AG04450 (cell line): ENCODE measurements around the gene S100A6. TPM values are rescaled to one million over a fixed set of nuclear protein-coding genes. Genes with fewer than 3 reads are reported as not detected.

Experiments used
- CTCF ChIA-PET: fragments of 300-600, 350-600 bp; formaldehyde crosslinking; extraction: SDS; loops from one replicate; lab custom pipeline; 2022; ENCODE audit warnings: antibody characterized with exemption, inconsistent platforms; lab: Charles Lee
- POLR2A ChIA-PET: fragments of 350-600 bp; formaldehyde crosslinking; extraction: SDS; loops from one replicate; lab custom pipeline; 2021; ENCODE audit warnings: antibody characterized with exemption, inconsistent platforms; lab: Yijun Ruan, JAX
- DNase-seq: peaks from one replicate; pipeline ENCODE4 v3.0.0-alpha.2; 2011; ENCODE audit warnings: low read depth, low spot score
- H3K27ac ChIP-seq: one replicate; pipeline ENCODE4 v1.5.1; 2012; ENCODE audit warnings: low read depth, low read length, control low read depth
- H3K27me3 ChIP-seq: one replicate; pipeline ENCODE4 v1.6.0; 2012; ENCODE audit warnings: low read length; ENCODE audit not compliant: control insufficient read depth, insufficient read depth
- H3K4me3 ChIP-seq: 2 replicates; pipeline ENCODE4 v1.5.1; 2011; ENCODE audit warnings: mild to moderate bottlenecking, low read depth, low read length, control low read depth
- H3K9me3 ChIP-seq: 2 replicates; pipeline ENCODE4 v1.5.1; 2012; ENCODE audit warnings: low read length; ENCODE audit not compliant: control insufficient read depth, insufficient read depth
- polyA plus RNA-seq: library from polyadenylated mRNA; depleted of rRNA; stranded (reverse); fragments of >200 nt; gene quantifications from 2 replicates; pipeline ENCODE4 v1.2.3, GENCODE V29; 2011
- TF ChIP-seq, protein P1 (sequence below): IDR thresholded peaks from 2 replicates; pipeline ENCODE4 v1.5.1; 2011; ENCODE audit warnings: low read depth, low read length, control low read depth, inconsistent platforms

The S100A6 gene
- polyA plus RNA-seq, 1 experiment: 1,379 TPM

- no peaks in the 10 kb centered on the region for H3K27me3 ChIP-seq
- peak; percentile 71 for DNase-seq
- H3K9me3 ChIP-seq: no peaks in the 10 kb centered on the region; the same call in 1 of the 2 replicates
- H3K4me3 ChIP-seq: peak within 1 kb of the TSS; percentile 31; the same call in 1 of the 2 replicates
- peak within 1 kb of the TSS; percentile 80 for H3K27ac ChIP-seq
- TF ChIP-seq, protein P1, sequence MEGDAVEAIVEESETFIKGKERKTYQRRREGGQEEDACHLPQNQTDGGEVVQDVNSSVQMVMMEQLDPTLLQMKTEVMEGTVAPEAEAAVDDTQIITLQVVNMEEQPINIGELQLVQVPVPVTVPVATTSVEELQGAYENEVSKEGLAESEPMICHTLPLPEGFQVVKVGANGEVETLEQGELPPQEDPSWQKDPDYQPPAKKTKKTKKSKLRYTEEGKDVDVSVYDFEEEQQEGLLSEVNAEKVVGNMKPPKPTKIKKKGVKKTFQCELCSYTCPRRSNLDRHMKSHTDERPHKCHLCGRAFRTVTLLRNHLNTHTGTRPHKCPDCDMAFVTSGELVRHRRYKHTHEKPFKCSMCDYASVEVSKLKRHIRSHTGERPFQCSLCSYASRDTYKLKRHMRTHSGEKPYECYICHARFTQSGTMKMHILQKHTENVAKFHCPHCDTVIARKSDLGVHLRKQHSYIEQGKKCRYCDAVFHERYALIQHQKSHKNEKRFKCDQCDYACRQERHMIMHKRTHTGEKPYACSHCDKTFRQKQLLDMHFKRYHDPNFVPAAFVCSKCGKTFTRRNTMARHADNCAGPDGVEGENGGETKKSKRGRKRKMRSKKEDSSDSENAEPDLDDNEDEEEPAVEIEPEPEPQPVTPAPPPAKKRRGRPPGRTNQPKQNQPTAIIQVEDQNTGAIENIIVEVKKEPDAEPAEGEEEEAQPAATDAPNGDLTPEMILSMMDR: no peak
- CTCF ChIA-PET: interaction anchor here (1.0 to 3.6 kb wide), 6 partner anchors 13 to 193 kb away, joined by 3 to 34 read pairs (median 12); no protein-coding TSS in a partner anchor
- POLR2A ChIA-PET: interaction anchor here (0.6 to 3.1 kb wide), 8 partner anchors 10 to 445 kb away, joined by 3 to 35 read pairs (median 7); partner anchors contain the start of genes RPS27, S100A13, S100A2 and S100A6
These were observed 9.6 kb upstream of the S100A6 start, which contains the start of gene S100A4 for GRCh38 chr1:153545067-153546055. Gene S100A4, minus strand, starts transcription at chr1:153545806. Its CDS starts 1,012 bp downstream, at chr1:153544794.

GRCh38 chr1:153544453-153545066 lies 8.8 kb upstream of the S100A6 start:
- H3K27me3 ChIP-seq: no peaks in the 10 kb centered on the region
- no peaks in the 10 kb centered on the region; the same call in 1 of the 2 replicates for H3K9me3 ChIP-seq
- DNase-seq: no peak
- TF ChIP-seq, protein P1: no peak
- ChIA-PET POLR2A (interaction anchor here (0.6 to 3.1 kb wide), 7 partner anchors 10 to 446 kb away, joined by 3 to 35 read pairs (median 6); partner anchors contain the start of genes RPS27, S100A13, S100A2 and S100A6), CTCF (interaction anchor here (1.0 to 3.6 kb wide), 7 partner anchors 12 to 192 kb away, joined by 3 to 34 read pairs (median 10); no protein-coding TSS in a partner anchor)
- H3K4me3 ChIP-seq: peak overlapping the region; percentile 31; the same call in 1 of the 2 replicates
- peak overlapping the region; percentile 80 for H3K27ac ChIP-seq

GRCh38 chr1:153543736-153544135 lies 7.9 kb upstream of the S100A6 start:
- H3K4me3 ChIP-seq: no peak overlapping the region
- DNase-seq: no peak
- TF ChIP-seq, protein P1: no peak
- no peak overlapping the region for H3K27ac ChIP-seq
- ChIA-PET CTCF (interaction anchor here (0.8 to 3.6 kb wide), 7 partner anchors 9 to 33 kb away, joined by 3 to 34 read pairs (median 10); no protein-coding TSS in a partner anchor), POLR2A (interaction anchor here (3.0 to 3.1 kb wide), 2 partner anchors 9 to 22 kb away, joined by 23 to 35 read pairs; partner anchors contain the start of genes S100A2 and S100A6)
- no peaks in the 10 kb centered on the region; the same call in 1 of the 2 replicates for H3K9me3 ChIP-seq
- no peaks in the 10 kb centered on the region for H3K27me3 ChIP-seq

GRCh38 chr1:153542956-153543711 lies 7.3 kb upstream of the S100A6 start:
- ChIA-PET POLR2A (interaction anchor here (3.0 kb wide), 1 partner anchor 22 kb away, joined by 23 read pairs; the partner anchor contains the start of gene S100A2), CTCF (interaction anchor here (0.8 to 3.6 kb wide), 5 partner anchors 9 to 29 kb away, joined by 3 to 34 read pairs (median 14); no protein-coding TSS in a partner anchor)
- Histone ChIP-seq H3K27me3 (no peaks in the 10 kb centered on the region), H3K4me3 (no peak overlapping the region), H3K9me3 (no peaks in the 10 kb centered on the region; the same call in 1 of the 2 replicates), H3K27ac (no peak overlapping the region)
- no peak for DNase-seq
- TF ChIP-seq, protein P1: no peak
